ENCODE data around the gene C2orf42. TPM values are rescaled to one million over a fixed set of nuclear protein-coding genes. Genes with fewer than 3 reads are reported as not detected.
A peak's percentile ranks its signal among the peaks of the same experiment; 100 is the strongest.
"Not testable (repeated sequence)": the region's sequence is repeated elsewhere in the genome, so short reads cannot be mapped to it uniquely, and the experiment has no call there.

C2orf42 gene
- total RNA-seq, 2 experiments from 2014 or later: 26.0 to 27.9 TPM

DNA sequence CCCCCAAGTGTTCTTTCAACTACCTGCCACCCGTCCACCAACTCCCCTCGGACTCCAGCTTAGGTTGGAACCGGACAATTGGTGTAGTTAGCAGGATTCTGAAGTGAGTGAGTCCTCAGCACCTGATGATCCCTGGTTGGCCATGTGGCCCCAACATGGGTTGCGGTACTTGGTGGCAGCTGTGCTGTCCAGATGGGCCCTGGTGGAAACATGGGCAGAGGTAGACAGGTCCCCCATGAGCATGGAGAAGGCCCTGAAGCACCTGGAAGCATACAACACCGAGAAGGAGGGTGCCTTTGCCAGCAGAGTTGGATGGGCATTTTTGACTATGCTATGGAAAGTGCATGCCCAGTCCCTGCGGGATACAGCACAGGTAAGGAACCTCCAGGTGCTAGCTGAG, 11.0 kb upstream of the C2orf42 start:
- no peak overlapping the region for H3K27ac Mint-ChIP-seq
- ChIA-PET POLR2A (interaction anchor here (0.6 kb wide), 1 partner anchor 26 kb away, joined by 5 read pairs; no protein-coding TSS in a partner anchor), CTCF (interaction anchor here (0.6 to 1.2 kb wide), 2 partner anchors 9 to 321 kb away, joined by 3 read pairs; no protein-coding TSS in a partner anchor)

DNA sequence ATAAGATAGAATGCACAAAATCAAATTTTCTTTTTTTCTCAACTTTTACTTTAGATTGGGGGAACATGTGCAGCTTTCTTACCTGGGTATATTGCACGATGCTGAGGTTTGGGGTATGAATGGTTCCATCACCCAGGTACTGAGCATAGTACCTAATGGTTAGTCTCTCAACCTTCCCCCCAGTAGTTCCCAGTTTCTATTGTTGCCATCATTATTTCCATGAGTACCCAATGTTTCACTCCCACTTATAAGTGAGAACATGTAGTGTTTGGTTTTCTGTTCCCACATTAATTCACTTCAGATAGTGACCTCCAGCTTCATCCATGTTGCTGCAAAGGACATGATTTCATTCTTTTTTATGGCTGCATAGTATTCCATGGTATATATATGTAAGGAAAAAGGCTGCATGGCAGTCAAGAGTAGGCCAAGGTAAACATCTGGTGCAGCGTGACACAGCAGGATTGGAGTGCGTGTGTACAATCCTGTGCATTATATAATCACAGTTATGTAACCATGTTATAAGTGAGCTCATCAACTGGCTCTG, 10.5 kb upstream of the C2orf42 start:
- no peak for DNase-seq
- POLR2A ChIA-PET: interaction anchor here (0.6 kb wide), 1 partner anchor 26 kb away, joined by 5 read pairs; no protein-coding TSS in a partner anchor
- no peak overlapping the region for H3K4me3 Mint-ChIP-seq

More for the DNA sequence above, 11.0 kb upstream of the C2orf42 start:
- H3K4me3 Mint-ChIP-seq: no peak overlapping the region
- H3K27me3 Mint-ChIP-seq: no peaks in the 10 kb centered on the region
- no peaks in the 10 kb centered on the region for H3K9me3 Mint-ChIP-seq
- no peaks in the 10 kb centered on the region for H3K36me3 Mint-ChIP-seq (ENCODE audit: low read depth)
- no peaks in the 10 kb centered on the region for H3K4me1 Mint-ChIP-seq
- no peak for DNase-seq

DNA sequence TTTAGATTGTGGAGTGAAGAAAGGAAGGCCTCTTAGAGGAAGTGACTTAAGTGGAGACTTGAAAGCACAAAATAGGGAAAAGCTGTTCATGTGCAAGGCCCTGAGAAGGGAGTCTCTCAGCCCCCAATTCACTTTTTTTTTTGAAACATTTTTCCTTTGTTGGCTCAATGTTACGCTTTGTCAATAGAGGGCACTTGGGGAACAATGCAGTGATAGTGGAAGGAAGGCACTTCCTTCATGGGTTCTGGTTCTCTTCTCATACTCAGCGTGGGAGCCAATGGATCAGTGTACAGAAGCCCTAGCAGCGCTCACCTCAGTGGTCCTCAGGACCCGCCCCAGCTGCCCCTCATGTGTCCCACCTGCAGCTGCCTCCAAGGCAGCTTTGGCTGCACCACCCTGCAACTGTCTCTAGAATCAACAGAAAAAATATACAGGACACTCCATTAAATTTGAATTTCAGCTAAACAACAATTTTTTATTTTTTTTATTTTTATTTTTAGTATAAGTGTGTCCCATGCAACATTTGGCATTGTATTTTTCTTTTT, 8.6 kb upstream of the C2orf42 start:
- Mint-ChIP-seq H3K27ac (no peak overlapping the region), H3K36me3 (ENCODE audit: low read depth) (no peaks in the 10 kb centered on the region), H3K4me1 (no peaks in the 10 kb centered on the region), H3K9me3 (no peaks in the 10 kb centered on the region), H3K4me3 (no peak overlapping the region), H3K27me3 (peaks cover 2% of the 10 kb centered on the region)
- DNase-seq: no peak
- ChIA-PET POLR2A (interaction anchor here (1.0 kb wide), 1 partner anchor 8 kb away, joined by 4 read pairs; the partner anchor contains the start of gene C2orf42), CTCF (interaction anchor here (1.0 to 1.1 kb wide), 2 partner anchors 8 to 285 kb away, joined by 3 to 4 read pairs; partner anchors contain the start of genes C2orf42 and MXD1)

More for the DNA sequence above, 10.5 kb upstream of the C2orf42 start:
- no peaks in the 10 kb centered on the region for H3K4me1 Mint-ChIP-seq
- no peaks in the 10 kb centered on the region for H3K36me3 Mint-ChIP-seq (ENCODE audit: low read depth)
- H3K9me3 Mint-ChIP-seq: no peaks in the 10 kb centered on the region
- H3K27me3 Mint-ChIP-seq: no peaks in the 10 kb centered on the region
- H3K27ac Mint-ChIP-seq: no peak overlapping the region
- CTCF ChIA-PET: no interaction called here

DNA sequence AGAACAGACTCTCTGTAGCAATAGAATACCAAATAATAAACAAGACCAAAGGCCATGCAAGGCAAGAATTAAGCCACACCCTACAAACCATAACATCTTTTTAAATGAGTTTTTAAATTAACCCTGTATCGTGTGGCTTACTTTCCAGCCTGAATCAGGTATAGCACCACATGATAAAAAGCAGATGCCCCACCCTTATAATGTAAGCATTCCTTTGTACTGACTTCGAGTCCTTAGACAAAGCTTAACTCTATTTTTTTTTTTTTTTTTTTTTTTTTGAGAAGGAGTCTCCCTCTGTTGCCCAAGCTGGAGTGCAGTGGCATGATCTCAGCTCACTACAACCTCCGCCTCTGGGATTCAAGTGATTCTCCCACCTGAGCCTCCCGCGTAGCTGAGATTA, 1.7 kb upstream of the C2orf42 start:
- Mint-ChIP-seq H3K4me3 (no peak overlapping the region), H3K9me3 (no peaks in the 10 kb centered on the region), H3K27ac (no peak overlapping the region), H3K4me1 (peaks cover 24% of the 10 kb centered on the region), H3K36me3 (ENCODE audit: low read depth) (peaks cover 5% of the 10 kb centered on the region), H3K27me3 (peaks cover 2% of the 10 kb centered on the region)
- CTCF ChIA-PET: interaction anchor here (0.5 to 1.5 kb wide), 3 partner anchors 10 to 324 kb away, joined by 3 read pairs; no protein-coding TSS in a partner anchor
- no peak for DNase-seq
- POLR2A ChIA-PET: no interaction called here

DNA sequence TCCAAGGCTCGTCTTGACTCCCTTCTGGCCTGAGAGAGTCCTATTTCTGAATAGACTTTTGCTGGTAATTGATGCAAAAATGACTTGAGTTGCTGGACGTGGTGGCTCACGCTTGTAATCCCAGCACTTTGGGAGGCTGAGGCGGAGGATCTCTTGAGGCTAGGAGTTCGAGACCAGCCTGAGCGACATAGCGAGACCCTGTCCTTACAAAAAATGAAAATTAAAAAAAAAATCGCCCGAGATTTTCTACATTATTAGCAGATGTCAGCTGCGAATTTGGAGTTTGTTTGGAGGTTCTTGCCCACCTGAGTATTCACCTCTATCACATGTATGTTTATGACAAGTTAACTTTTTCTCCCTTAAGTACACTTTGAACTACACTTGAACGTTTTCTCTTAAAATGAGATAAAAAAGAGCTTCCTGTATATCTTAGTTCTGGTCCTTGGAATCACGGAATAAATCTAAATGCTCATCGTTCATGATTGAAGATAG, 471 bp upstream of the C2orf42 start:
- Mint-ChIP-seq H3K4me1 (peaks cover 24% of the 10 kb centered on the region), H3K27ac (peak overlapping the region; percentile 96), H3K4me3 (peak overlapping the region; percentile 85), H3K36me3 (ENCODE audit: low read depth) (peaks cover 5% of the 10 kb centered on the region), H3K27me3 (peaks cover 2% of the 10 kb centered on the region), H3K9me3 (no peaks in the 10 kb centered on the region)
- DNase-seq: no peak
- ChIA-PET CTCF (interaction anchor here (0.6 to 1.5 kb wide), 9 partner anchors 8 to 158 kb away, joined by 3 to 9 read pairs (median 4); partner anchors contain the start of genes FAM136A and PCYOX1), POLR2A (interaction anchor here (0.7 to 1.3 kb wide), 5 partner anchors 8 to 102 kb away, joined by 3 to 6 read pairs (median 4); partner anchors contain the start of genes PCYOX1 and SNRPG)

DNA sequence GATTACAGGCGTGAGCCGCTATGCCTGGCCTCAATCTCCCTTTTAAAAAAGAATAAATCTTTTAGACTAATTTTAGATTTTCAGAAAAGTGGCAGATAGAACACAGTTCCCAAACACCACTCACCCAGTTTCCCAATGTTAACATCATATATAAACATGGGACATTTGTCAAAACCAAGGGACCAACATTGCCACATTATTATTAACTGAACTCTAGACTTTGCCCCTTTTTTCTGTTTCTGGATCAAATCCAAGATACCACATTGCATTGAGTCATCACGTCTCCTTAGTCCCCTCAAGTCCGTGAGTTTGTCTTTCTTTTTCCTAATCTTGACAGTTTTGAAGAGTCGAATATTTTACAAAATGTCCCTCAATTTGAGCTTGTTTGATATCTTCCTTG, 2.4 kb downstream of the C2orf42 start:
- Mint-ChIP-seq H3K4me3 (no peak overlapping the region), H3K9me3 (no peaks in the 10 kb centered on the region), H3K27ac (no peak overlapping the region), H3K27me3 (no peaks in the 10 kb centered on the region), H3K4me1 (peaks cover 24% of the 10 kb centered on the region), H3K36me3 (ENCODE audit: low read depth) (peaks cover 5% of the 10 kb centered on the region)
- DNase-seq: no peak
- ChIA-PET CTCF (interaction anchor here (0.7 kb wide), 1 partner anchor 37 kb away, joined by 3 read pairs; no protein-coding TSS in a partner anchor), POLR2A (no interaction called here)

DNA sequence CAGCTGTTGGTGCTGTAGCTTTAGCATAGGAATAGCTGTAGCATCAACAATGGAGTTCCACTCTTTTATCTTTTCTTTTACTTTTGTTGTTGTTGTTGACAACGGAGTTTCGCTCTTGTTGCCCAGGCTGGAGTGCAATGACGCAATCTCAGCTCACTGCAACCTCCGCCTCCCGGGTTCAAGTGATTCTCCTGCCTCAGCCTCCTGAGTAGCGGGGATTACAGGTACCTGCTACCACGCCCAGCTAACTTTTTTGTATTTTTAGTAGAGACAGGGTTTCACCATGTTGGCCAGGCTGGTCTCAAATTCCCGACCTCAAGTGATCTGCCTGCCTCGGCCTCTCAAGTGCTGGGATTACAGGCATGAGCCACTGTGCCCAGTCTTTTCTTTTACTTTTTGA, 3.6 kb downstream of the C2orf42 start:
- POLR2A ChIA-PET; H3K4me3 Mint-ChIP-seq; DNase-seq; H3K27me3 Mint-ChIP-seq; H3K27ac Mint-ChIP-seq; H3K36me3 Mint-ChIP-seq (ENCODE audit: low read depth); H3K9me3 Mint-ChIP-seq: not testable (repeated sequence)
- CTCF ChIA-PET: interaction anchor here (0.7 to 0.9 kb wide), 2 partner anchors 114 to 462 kb away, joined by 3 to 5 read pairs; partner anchors contain the start of gene FAM136A
- peaks cover 23% of the 10 kb centered on the region for H3K4me1 Mint-ChIP-seq

DNA sequence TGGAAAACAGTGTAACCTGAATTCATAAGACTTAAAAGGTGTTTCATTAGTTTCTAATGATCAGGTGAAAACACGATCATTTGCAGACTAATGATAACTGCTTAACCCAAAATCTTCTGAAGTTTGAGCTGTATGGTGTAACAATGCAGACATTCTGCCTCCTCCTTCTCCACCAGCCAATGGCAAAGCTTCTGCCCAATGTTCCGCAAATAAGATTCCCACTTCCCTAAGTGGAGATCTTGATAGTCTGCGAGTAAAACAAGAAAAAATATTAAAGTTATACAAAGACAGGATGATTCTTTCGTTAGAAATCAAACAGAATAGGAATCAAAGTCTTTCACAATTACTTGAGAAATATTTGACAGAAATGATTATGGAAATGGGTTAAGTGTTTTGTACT, 8.1 kb downstream of the C2orf42 start:
- ChIA-PET POLR2A (no interaction called here), CTCF (no interaction called here)
- H3K4me1 Mint-ChIP-seq: peaks cover 7% of the 10 kb centered on the region
- H3K4me3 Mint-ChIP-seq: no peak overlapping the region
- no peak overlapping the region for H3K27ac Mint-ChIP-seq
- no peaks in the 10 kb centered on the region for H3K9me3 Mint-ChIP-seq
- no peak for DNase-seq
- peaks cover 17% of the 10 kb centered on the region for H3K36me3 Mint-ChIP-seq (ENCODE audit: low read depth)
- no peaks in the 10 kb centered on the region for H3K27me3 Mint-ChIP-seq

DNA sequence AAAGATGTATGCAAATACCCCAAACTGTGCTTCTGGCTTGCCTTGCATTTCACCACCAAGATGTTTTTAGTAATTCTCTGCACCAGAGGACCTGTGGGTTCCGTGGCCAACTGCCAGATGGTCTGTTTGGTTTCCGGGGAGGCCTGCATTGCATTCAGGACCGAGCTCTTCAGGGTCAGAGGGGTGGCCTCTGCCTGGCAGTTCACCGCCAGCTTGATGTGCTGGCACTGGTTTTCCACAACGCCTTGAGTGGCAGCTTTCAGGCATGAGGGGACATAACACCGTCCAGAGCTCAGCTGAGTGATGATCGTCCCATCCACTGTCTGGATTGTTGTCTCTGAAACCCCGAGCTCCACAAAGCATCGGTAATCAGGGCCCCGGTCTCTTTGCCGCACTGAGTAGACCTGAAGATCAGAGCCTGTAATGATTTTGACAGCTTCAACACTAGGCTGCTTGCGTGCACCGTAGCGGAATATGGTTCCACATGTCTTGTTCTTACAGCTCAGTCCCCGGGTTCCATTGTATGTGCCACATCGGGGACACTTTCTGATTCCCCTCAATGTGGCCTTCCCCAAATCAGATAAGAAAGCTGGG, 9.4 kb downstream of the C2orf42 start:
- ChIA-PET POLR2A (no interaction called here), CTCF (interaction anchor here (0.6 to 1.4 kb wide), 3 partner anchors 9 to 157 kb away, joined by 3 to 6 read pairs (median 3); no protein-coding TSS in a partner anchor)
- no peak overlapping the region for H3K4me3 Mint-ChIP-seq
- H3K9me3 Mint-ChIP-seq: no peaks in the 10 kb centered on the region
- peaks cover 7% of the 10 kb centered on the region for H3K4me1 Mint-ChIP-seq
- peak overlapping the region; percentile 41 for H3K27ac Mint-ChIP-seq
- peaks cover 21% of the 10 kb centered on the region for H3K36me3 Mint-ChIP-seq (ENCODE audit: low read depth)
- H3K27me3 Mint-ChIP-seq: no peaks in the 10 kb centered on the region
- no peak for DNase-seq

DNA sequence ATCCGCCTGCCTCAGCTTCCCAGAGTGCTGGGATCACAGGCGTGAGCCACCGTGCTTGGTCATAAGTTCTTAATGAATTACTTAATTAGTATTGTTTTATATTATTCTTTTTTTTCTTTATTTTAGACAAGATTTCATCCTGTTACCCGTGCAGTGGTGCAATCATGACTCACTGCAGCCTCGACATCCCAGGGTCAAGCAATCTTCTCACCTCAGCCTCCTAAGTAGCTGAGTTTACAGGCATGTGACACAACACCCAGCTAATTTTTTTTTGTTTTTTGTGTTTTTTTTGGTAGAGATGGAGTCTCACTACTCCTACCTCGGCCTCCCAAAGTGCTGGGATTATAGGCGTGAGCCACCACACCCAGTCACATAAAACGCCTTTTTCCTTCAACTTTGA, 17.3 kb downstream of the C2orf42 start:
- Mint-ChIP-seq H3K27ac (no peak overlapping the region), H3K9me3 (no peaks in the 10 kb centered on the region), H3K27me3 (no peaks in the 10 kb centered on the region), H3K36me3 (ENCODE audit: low read depth) (peaks cover 26% of the 10 kb centered on the region), H3K4me1 (no peaks in the 10 kb centered on the region), H3K4me3 (no peak overlapping the region)
- ChIA-PET CTCF (no interaction called here), POLR2A (no interaction called here)
- no peak for DNase-seq

DNA sequence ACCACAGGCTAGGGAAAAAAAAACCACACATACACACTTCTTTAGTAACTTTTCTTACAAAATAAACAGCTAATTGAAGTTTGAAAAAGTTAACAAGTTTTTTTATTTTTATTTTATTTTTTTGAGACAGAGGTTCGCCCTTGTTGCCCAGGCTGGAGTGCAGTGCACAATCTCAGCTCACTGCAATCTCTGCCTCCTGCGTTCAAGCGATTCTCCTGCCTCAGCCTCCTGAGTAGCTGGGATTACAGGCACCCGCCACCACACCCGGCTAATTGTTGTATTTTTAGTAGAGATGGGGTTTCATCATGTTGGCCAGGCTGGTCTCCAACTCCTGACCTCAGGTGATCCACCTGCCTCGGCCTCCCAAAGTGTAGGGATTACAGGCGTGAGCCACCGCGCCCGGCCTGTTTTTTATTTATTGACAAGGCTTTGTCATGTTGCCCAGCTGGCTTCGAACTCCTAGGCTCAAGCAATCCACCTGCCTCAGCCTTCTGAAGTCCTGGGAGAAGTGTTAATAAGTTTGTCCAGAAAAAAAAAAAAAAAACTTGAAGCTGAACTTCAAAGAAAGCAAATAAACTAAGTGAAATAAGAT, 21.1 kb downstream of the C2orf42 start:
- peaks cover 30% of the 10 kb centered on the region for H3K36me3 Mint-ChIP-seq (ENCODE audit: low read depth)
- H3K4me1 Mint-ChIP-seq, H3K27me3 Mint-ChIP-seq, H3K4me3 Mint-ChIP-seq, H3K27ac Mint-ChIP-seq, POLR2A ChIA-PET, H3K9me3 Mint-ChIP-seq, DNase-seq: not testable (repeated sequence)
- CTCF ChIA-PET: interaction anchor here (0.5 to 1.0 kb wide), 4 partner anchors 21 to 140 kb away, joined by 3 read pairs; partner anchors contain the start of gene C2orf42

DNA sequence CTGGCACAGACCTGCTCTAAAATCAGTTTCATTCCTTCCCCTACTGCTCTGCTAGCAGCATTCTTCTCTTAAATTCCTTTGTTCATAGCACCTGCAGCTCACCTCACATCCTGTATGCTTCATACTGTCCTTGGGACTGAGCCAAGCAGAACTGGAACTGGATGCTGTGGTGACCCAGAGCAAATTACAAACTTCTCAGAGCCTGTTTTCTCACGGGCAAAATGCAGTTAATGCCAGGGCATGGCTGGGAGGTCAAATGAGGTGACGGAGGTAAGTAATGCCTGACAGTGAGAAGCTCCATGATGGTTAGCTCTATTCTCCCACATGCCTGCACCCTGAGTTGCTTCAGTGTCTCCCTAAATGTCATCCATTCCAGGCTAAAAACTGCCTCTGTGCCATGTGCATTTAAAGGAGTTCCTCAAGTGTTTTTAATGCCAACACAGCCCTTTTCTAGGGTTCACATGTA, 29.7 kb downstream of the C2orf42 start:
- ChIA-PET CTCF (interaction anchor here (0.6 to 1.0 kb wide), 3 partner anchors 18 to 126 kb away, joined by 3 to 4 read pairs (median 3); no protein-coding TSS in a partner anchor), POLR2A (no interaction called here)
- Mint-ChIP-seq H3K4me3 (no peak overlapping the region), H3K27me3 (no peaks in the 10 kb centered on the region), H3K36me3 (ENCODE audit: low read depth) (peaks cover 20% of the 10 kb centered on the region), H3K4me1 (peaks cover 6% of the 10 kb centered on the region), H3K27ac (no peak overlapping the region), H3K9me3 (no peaks in the 10 kb centered on the region)
- no peak for DNase-seq
